CD4-positive, alpha-beta T cell treated with Interleukin-15 for 4 hours (primary cell): ENCODE data around the gene FHIT.

ENCODE experiments used
- DNase-seq: peaks from one replicate; pipeline ENCODE4 v3.0.0-alpha.2; 2020; ENCODE audit warnings: low spot score

FHIT gene

GRCh38 chr3:59762941-59763340, 1488.3 kb downstream of the FHIT start:
- DNase-seq: no peak

GRCh38 chr3:59759298-59760031, 1491.8 kb downstream of the FHIT start:
- DNase-seq: no peak

DNA sequence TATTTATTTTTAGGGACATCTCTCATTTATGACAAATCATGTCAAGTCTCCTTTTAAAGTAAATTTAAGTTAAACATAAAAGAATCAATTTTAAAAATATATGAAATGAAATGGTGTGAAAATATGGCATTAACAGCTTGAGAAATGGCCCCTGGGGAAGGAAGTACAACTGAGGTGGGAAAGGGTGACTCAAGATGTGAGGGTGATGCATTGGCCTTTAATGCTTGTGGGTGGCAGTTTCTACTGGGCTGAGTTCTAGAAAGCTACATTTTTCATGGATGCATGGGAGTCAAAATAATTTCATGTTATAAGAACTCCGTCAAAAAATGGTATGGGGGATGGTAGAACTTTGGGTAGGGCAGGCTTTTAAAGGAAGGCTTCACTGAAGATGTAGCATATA, 1492.6 kb downstream of the FHIT start:
- no peak for DNase-seq

DNA sequence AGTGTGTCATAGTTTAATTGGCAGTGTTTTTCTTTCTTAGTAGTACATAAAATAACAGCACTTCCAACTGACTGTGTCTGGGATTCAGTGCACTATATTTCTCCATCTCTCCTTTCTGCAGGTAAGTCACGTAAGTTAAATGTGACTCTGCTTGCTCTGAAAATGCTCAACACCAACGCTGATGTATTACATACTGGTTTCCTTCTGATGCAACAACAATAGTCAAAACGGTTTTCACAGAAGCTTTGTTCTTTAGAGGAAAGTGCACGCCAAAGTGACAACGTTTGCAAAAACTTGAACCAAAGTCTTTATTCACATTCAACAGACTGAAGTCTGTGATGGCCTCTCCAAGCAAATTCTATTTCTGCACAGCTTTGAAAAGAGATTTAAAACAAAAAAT, 1494.3 kb downstream of the FHIT start:
- DNase-seq: no peak

DNA sequence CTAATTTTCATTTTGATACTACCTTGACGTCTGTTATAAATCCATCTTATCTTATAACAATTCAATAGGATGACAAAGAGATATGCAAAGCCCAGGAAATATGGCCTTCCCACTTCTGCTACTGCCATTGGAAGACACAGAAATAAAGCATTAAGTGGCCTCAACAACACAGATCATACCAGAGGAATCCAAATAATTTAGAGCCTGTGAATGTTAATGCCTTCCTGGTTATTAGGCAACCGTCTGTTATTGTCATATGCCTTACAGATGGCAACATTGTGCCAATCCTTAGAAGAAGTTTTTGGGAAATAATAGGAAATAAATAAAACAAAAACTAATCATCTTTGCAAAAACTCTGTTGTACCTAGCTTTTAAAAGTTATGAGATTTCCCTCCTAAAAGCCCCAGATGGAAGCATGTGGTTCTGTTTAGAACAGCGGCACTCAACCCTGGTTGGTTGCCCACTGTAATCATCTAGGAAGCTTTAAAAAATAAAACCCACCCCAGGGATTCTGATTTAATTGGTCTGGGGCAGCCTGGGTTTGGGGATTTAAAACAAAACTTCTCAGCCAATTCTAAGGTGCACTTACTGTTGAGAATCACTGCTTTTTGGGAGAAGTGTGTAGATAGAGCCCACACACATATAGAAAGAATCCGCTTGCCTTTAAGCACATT, 1496.7 kb downstream of the FHIT start:
- DNase-seq: no peak

DNA sequence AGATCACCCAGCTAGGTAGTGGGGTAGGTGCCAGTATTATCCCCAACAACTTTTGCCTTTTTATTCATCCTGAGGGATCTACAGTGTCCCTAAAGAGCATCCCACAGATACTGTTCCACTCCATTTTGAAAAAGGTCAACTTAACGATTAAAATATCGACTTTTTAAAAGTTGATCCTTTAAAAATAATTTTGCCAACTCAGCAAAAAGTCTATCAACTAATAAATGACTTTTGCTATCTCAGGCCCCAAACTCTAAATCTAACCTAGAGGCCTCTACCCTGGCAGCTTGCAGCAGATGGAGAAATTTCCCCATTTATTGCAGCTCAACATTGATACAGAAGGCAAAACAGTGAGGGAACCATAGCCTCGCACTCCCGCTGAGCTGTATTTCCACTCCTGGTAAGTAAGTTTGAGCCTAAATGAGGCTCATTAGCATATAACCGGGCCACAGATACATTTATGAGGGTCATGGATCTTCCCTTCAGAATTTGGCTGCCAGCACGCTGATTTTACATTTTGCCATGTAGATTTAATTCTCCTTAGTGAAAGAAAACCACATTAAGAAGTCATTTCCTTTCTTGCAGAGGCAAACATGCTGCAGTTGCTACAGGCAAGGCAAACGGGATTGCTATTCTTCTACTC, 1497.3 kb downstream of the FHIT start:
- DNase-seq: no peak

GRCh38 chr3:59752925-59753324, 1498.3 kb downstream of the FHIT start:
- no peak for DNase-seq

- no peak for DNase-seq
Observed at GRCh38 chr3:59751606-59752005, 1499.6 kb downstream of the FHIT start.

DNA sequence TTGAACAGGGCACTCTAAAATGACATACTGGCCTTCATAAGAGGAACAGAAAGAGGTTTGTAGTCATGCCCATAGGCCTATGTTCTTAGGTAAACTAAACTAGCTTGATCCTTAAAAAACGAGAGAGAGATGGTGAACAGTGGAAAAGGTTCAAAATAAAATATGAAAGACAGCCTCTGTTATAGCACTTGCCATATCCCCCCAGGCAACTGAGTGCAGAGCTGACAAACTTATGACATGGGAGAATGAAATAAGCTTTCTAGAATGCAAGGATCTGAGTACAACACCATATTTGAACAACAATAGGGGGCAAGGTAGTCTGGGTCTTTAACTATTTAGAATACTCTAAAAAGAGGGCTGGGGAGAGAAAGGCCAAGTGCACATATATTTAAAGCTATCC, 1500.9 kb downstream of the FHIT start:
- no peak for DNase-seq

DNA sequence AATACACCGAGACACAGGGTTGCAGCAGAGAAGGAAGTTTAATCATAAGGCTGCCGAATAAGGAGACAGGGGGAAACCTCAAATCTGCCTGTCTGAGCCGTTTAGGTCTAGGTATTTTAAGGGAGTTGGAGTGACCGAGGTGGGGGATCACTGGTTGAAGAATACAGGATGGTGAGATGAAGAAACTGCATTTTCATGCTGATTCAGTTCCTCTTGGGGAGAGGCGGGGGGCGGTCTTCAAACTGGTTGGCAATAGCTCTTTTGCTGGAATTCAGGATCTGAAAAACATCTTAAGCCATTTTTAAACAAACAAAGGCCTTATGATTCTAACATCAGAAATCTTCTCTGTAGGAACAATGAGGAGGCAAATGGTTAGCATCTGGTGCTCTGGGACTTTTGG, 1502.0 kb downstream of the FHIT start:
- DNase-seq: no peak

GRCh38 chr3:59746585-59746984, 1504.7 kb downstream of the FHIT start:
- no peak for DNase-seq

DNA sequence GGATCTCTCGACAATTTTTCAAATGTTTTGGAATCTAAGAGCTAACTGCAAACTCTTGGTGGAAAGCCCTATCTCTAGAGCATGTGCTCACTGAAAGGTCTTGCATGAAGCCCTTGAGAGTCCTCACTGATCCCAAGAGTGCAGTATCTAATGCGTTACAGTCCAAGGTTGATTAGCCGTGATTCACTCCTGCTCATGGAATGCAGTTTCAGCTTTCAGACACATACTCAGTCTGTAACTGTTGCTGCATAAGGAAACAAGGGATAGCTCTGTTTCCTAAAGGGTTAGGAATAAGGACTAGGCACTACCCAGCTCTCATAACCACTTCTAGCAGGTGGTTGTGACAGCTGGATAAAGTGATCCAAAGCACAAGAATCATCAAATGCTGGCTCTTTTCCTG, 1514.0 kb downstream of the FHIT start:
- no peak for DNase-seq

DNA sequence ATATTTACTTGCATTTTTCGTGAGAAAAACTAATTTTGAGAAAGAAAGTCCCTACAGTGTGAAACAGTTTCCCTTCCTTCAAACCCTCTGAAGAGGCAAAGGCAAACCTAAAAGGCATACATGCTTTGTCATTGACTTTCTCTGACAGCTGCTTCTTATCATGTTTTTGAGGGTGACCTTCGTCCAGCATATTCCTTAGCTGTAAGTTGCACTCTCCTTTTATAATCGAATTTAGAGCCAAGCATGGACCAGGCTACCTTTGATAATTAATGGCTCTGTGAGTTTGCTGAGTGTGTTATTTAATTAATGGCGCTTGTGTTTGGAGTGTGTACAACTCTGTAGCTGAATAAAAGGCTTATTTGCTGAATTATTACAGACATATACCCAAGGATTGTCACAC, 1517.2 kb downstream of the FHIT start:
- no peak for DNase-seq

DNA sequence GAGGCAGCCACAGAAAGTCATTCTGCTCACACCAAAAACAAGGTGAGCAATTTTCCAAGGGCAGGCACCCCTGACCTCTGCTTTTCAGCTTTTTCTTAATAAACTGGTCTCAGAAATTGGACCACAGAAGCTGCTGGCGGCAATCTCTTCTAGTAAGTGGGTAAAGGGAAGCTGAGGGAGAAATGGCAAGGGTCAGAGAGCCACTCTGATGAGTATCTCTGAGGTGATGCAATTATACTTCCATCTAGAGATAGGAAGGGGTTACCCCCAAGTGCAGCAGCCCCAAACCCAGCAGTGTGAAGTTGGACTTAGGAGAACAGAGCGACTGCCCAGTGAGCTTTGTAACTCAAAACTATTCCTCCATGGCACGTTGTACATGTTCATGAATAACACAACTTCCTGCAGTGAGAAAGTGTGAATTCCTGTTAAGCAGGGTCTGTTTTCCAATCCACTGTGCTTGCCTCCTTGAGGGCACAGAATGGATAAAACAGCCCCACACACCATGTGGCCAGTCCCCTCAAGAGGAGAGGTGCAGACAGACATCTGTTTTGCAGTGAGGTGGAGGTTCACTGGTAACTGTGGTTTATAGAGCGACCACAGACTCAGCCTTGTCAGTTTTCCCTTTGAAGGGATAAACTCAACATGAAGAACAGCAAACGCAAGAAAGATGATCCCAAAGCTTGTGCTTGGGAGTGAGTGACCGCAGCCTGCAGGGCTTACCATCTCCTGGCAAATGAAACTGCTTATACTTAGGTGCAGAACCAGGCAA, 1518.0 kb downstream of the FHIT start:
- no peak for DNase-seq

DNA sequence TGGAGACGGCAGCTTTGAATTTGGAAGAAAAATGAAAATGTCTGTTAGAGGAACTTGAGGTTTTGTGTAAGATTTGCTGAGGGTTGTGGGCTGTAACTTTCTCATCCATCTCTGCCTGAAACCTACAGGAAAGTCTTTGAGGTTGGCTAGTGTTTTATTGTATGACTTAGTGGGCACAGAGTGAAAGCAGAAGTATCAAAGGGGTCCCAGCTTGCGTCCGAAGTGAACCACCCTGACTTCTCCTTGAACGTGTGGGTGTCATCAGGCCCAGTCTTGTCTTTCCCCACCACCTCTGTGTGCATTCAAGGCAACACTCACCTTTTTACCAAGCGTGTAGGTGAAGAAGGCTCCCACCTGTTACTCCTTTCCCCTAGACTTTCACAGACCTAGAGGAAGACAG, 1519.3 kb downstream of the FHIT start:
- DNase-seq: no peak

GRCh38 chr3:59730591-59730990, 1520.7 kb downstream of the FHIT start:
- DNase-seq: no peak

DNA sequence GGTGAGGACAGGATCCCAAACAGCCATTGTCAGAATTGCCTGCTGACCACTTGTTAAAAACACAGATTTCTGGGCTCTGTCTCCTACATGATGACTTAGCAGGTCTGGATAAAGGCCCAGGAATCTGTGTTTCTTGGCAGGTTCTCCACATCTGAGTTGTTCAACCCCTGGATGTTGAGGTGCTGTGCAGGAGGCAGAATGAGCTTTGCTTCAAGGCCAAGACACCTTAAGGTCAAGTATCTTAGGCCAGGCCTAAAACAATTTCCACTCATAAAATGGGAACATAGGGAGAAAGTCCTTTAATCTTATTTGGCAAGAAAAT, 1522.7 kb downstream of the FHIT start:
- DNase-seq: no peak

- no peak for DNase-seq
Observed at GRCh38 chr3:59727902-59728586, 1523.2 kb downstream of the FHIT start.

DNA sequence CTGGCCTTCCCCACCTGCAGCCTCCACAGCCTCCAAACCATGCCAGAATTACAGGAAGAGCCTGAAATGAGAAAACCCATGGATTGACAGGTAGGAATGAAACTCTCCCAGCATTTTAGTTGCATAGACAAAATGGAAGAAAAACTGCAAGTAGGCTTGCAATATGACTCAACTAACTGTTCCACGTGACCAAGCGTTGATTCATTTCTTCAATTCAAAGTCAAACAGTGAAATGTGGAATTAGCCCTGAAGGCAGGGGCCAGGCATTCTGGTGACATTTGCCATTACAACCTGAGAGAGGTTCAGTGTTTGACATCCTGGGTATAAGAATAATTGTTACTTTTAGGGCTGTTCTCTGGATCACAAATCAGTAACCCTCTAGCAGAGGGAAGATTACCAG, 1525.0 kb downstream of the FHIT start:
- no peak for DNase-seq

GRCh38 chr3:59717679-59718205, 1533.5 kb downstream of the FHIT start:
- no peak for DNase-seq

DNA sequence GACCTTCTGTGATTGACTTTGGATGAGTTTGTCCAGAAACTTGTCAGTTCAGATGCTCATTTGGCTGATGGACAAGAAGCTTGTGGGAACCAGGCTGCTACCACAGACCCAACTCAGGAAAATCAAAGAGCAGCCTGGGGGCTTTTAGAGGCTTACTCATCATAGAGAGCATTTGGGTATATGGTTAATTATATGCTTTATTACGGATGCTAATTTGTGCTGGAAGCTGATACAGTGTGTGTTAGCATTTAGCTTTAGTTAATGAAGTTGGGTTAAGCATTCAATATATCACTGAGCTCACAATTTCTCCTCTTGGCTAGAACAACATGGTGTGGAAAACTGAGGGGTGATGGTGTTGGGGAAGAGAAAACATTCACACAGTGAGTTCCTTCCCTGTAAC, 1537.2 kb downstream of the FHIT start:
- DNase-seq: no peak

DNA sequence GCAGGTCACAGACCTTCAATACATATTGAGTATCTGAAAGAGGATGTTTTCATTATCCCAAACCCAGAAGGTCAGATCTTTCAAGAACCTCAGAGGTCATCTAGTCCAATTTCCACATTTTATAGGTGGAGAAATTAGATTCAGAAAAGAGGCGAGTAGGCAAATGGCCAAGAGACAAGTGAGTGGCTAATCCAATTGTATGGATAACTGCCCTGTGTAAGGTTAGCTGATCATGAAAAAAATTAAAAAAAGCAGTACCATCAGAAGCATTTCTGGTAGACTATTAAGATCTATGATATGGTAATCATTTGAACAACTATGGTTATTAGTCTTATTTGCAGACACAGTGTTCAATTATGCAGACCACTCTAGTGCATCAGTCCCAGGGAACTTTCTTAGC, 1540.7 kb downstream of the FHIT start:
- DNase-seq: no peak
